Putamen (tissue), 1 donor: ENCODE results near the gene MTSS2.

ENCODE experiments used
- DNase-seq: peaks from one replicate; pipeline ENCODE4 v3.0.0-alpha.2; 2016; ENCODE audit warnings: low spot score

The MTSS2 gene

GRCh38 chr16:70715055-70715858, 29.4 kb upstream of the MTSS2 start:
- DNase-seq = no peak

- no peak for DNase-seq
These were observed 28.8 kb upstream of the MTSS2 start for GRCh38 chr16:70714581-70715054.

GRCh38 chr16:70713824-70714223, 28.0 kb upstream of the MTSS2 start:
- DNase-seq = no peak

- DNase-seq = no peak
These were observed 27.5 kb upstream of the MTSS2 start for GRCh38 chr16:70713342-70713741.

GRCh38 chr16:70712942-70713341, 27.1 kb upstream of the MTSS2 start:
- no peak for DNase-seq

- no peak for DNase-seq
These were observed 26.5 kb upstream of the MTSS2 start for GRCh38 chr16:70712359-70712758.

GRCh38 chr16:70711211-70712031, 25.6 kb upstream of the MTSS2 start:
- no peak for DNase-seq

GRCh38 chr16:70710422-70711210, 24.8 kb upstream of the MTSS2 start:
- DNase-seq = no peak

- no peak for DNase-seq
These were observed 24.1 kb upstream of the MTSS2 start for GRCh38 chr16:70709942-70710341.

- no peak for DNase-seq
These were observed 23.6 kb upstream of the MTSS2 start for GRCh38 chr16:70709457-70709856.

- no peak for DNase-seq
These were observed 22.8 kb upstream of the MTSS2 start for GRCh38 chr16:70708366-70709246.

GRCh38 chr16:70706948-70707465, 21.2 kb upstream of the MTSS2 start:
- DNase-seq = no peak

GRCh38 chr16:70705056-70705455, 19.2 kb upstream of the MTSS2 start:
- no peak for DNase-seq

- no peak for DNase-seq
These were observed 18.7 kb upstream of the MTSS2 start for GRCh38 chr16:70704586-70704985.

GRCh38 chr16:70703835-70704381, 18.1 kb upstream of the MTSS2 start:
- no peak for DNase-seq

- DNase-seq = no peak
These were observed 17.4 kb upstream of the MTSS2 start for GRCh38 chr16:70703041-70703834.

- no peak for DNase-seq
These were observed 16.8 kb upstream of the MTSS2 start for GRCh38 chr16:70702624-70703023.

GRCh38 chr16:70701998-70702397, 16.1 kb upstream of the MTSS2 start:
- DNase-seq = no peak

GRCh38 chr16:70701596-70701995, 15.7 kb upstream of the MTSS2 start:
- no peak for DNase-seq

GRCh38 chr16:70701036-70701435, 15.2 kb upstream of the MTSS2 start:
- no peak for DNase-seq
